ENCODE measurements around the gene FHOD3.

GRCh38 chr18:36692371-36692770, 394.9 kb downstream of the FHOD3 start:
- TF ChIP-seq POLR2AphosphoS5 (IDR thresholded peaks at IDR 0.05; ENCODE audit: low read depth): no peak
- TF ChIP-seq, protein P1, sequence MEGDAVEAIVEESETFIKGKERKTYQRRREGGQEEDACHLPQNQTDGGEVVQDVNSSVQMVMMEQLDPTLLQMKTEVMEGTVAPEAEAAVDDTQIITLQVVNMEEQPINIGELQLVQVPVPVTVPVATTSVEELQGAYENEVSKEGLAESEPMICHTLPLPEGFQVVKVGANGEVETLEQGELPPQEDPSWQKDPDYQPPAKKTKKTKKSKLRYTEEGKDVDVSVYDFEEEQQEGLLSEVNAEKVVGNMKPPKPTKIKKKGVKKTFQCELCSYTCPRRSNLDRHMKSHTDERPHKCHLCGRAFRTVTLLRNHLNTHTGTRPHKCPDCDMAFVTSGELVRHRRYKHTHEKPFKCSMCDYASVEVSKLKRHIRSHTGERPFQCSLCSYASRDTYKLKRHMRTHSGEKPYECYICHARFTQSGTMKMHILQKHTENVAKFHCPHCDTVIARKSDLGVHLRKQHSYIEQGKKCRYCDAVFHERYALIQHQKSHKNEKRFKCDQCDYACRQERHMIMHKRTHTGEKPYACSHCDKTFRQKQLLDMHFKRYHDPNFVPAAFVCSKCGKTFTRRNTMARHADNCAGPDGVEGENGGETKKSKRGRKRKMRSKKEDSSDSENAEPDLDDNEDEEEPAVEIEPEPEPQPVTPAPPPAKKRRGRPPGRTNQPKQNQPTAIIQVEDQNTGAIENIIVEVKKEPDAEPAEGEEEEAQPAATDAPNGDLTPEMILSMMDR (conservative IDR thresholded peaks at IDR 0.05; ENCODE audit: low read depth in 2 of 2): no peak
- TF ChIP-seq EZH2phosphoT487 (IDR thresholded peaks at IDR 0.05; ENCODE audit: unreplicated experiment): no peak
- TF ChIP-seq ZNF331 (CRISPR knock-in tag; IDR thresholded peaks at IDR 0.05; ENCODE audit: low read depth): no peak
- TF ChIP-seq, protein P2, sequence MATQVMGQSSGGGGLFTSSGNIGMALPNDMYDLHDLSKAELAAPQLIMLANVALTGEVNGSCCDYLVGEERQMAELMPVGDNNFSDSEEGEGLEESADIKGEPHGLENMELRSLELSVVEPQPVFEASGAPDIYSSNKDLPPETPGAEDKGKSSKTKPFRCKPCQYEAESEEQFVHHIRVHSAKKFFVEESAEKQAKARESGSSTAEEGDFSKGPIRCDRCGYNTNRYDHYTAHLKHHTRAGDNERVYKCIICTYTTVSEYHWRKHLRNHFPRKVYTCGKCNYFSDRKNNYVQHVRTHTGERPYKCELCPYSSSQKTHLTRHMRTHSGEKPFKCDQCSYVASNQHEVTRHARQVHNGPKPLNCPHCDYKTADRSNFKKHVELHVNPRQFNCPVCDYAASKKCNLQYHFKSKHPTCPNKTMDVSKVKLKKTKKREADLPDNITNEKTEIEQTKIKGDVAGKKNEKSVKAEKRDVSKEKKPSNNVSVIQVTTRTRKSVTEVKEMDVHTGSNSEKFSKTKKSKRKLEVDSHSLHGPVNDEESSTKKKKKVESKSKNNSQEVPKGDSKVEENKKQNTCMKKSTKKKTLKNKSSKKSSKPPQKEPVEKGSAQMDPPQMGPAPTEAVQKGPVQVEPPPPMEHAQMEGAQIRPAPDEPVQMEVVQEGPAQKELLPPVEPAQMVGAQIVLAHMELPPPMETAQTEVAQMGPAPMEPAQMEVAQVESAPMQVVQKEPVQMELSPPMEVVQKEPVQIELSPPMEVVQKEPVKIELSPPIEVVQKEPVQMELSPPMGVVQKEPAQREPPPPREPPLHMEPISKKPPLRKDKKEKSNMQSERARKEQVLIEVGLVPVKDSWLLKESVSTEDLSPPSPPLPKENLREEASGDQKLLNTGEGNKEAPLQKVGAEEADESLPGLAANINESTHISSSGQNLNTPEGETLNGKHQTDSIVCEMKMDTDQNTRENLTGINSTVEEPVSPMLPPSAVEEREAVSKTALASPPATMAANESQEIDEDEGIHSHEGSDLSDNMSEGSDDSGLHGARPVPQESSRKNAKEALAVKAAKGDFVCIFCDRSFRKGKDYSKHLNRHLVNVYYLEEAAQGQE (IDR thresholded peaks at IDR 0.05; ENCODE audit: unreplicated experiment): no peak
- TF ChIP-seq CREB1 (CRISPR knock-in tag; IDR thresholded peaks at IDR 0.05; ENCODE audit: low read depth): no peak
- no peak for TF ChIP-seq NANOG (IDR thresholded peaks at IDR 0.05; ENCODE audit: borderline replicate concordance)
- no peak for TF ChIP-seq EZH2 (IDR thresholded peaks at IDR 0.05; ENCODE audit: low read depth, unreplicated experiment)
- no peak for TF ChIP-seq JUNB (IDR thresholded peaks at IDR 0.05; ENCODE audit: unreplicated experiment)
